LHCN-M2 (cell line): ENCODE data around the gene FSD2. TPM values are rescaled to one million over a fixed set of nuclear protein-coding genes. Genes with fewer than 3 reads are reported as not detected.
"Not testable (repeated sequence)": the region's sequence is repeated elsewhere in the genome, so short reads cannot be mapped to it uniquely, and the experiment has no call there.

ENCODE experiments used
- DNase-seq: peaks from one replicate; pipeline ENCODE4 v3.0.0-alpha.2; 2012; ENCODE audit warnings: low read depth
- total RNA-seq: library from RNA; depleted of rRNA; stranded (reverse); fragments of >200 nt; gene quantifications from 2 replicates; pipeline ENCODE4 v1.2.3, GENCODE V29; 2014; rRNA removed

FSD2 gene
- total RNA-seq, 1 experiment from 2014 or later, result not detected

- DNase-seq, result no peak
These were observed 63.7 kb downstream of the FSD2 start for GRCh38 chr15:82742134-82742533.

- peak; percentile 65 for DNase-seq
These were observed 66.8 kb downstream of the FSD2 start for GRCh38 chr15:82739086-82739485.

GRCh38 chr15:82737975-82738374 lies 67.9 kb downstream of the FSD2 start:
- peak; percentile 30 for DNase-seq

GRCh38 chr15:82731527-82731926 lies 74.3 kb downstream of the FSD2 start:
- no peak for DNase-seq

- no peak for DNase-seq
These were observed 75.8 kb downstream of the FSD2 start for GRCh38 chr15:82730022-82730530.

- DNase-seq, result no peak
These were observed 79.1 kb downstream of the FSD2 start for GRCh38 chr15:82726816-82727215.

GRCh38 chr15:82715003-82715402 lies 90.9 kb downstream of the FSD2 start:
- DNase-seq, result no peak

- DNase-seq, result no peak
These were observed 91.9 kb downstream of the FSD2 start for GRCh38 chr15:82714016-82714415.

GRCh38 chr15:82712036-82712435 lies 93.8 kb downstream of the FSD2 start:
- DNase-seq, result no peak

- DNase-seq, result no peak
These were observed 94.9 kb downstream of the FSD2 start for GRCh38 chr15:82710926-82711490.

- DNase-seq, result no peak
These were observed 95.7 kb downstream of the FSD2 start for GRCh38 chr15:82710208-82710555.

- DNase-seq, result peak; percentile 51
These were observed 96.3 kb downstream of the FSD2 start, which contains the start of gene AP3B2 for GRCh38 chr15:82709421-82710207. Gene AP3B2 (minus strand): TSS chr15:82709875. CDS start chr15:82709706, 169 bp downstream.

- no peak for DNase-seq
These were observed 96.8 kb downstream of the FSD2 start for GRCh38 chr15:82709081-82709420.

- DNase-seq, result not testable (repeated sequence)
These were observed 100.0 kb downstream of the FSD2 start for GRCh38 chr15:82705856-82706255.

Other genes starting within 250 kb of the FSD2 start
- 6.0 and 6.3 TPM in 2 replicates for gene CPEB1, start 158.7 kb downstream of the FSD2 start, total RNA-seq
- gene AP3B2, start 96.2 kb downstream of the FSD2 start, total RNA-seq, result 0.40 and 0.45 TPM in 2 replicates
- 4.2 and 5.3 TPM in 2 replicates for gene WHAMM, start 3.6 kb upstream of the FSD2 start, total RNA-seq
- gene HOMER2, start 146.7 kb upstream of the FSD2 start, total RNA-seq, result 23.7 and 30.7 TPM in 2 replicates
- 22.3 and 28.6 TPM in 2 replicates for gene RAMAC, start 180.1 kb upstream of the FSD2 start, total RNA-seq
- 5.8 and 16.1 TPM in 2 replicates for gene C15orf40, start 205.6 kb upstream of the FSD2 start, total RNA-seq